AG09309 (cell line): ENCODE data around the gene RPGR.

Experiments
- DNase-seq: peaks from one replicate; pipeline ENCODE4 v3.0.0-alpha.2; 2010; ENCODE audit warnings: low read depth
- H3K4me3 ChIP-seq: 2 replicates; pipeline ENCODE4 v1.5.1; 2011; ENCODE audit warnings: mild to moderate bottlenecking, low read depth, low read length, moderate library complexity; ENCODE audit not compliant: control insufficient read depth
- TF ChIP-seq, protein P1 (sequence below): IDR thresholded peaks from 2 replicates; pipeline ENCODE4 v1.5.1; 2011; ENCODE audit warnings: mild to moderate bottlenecking, low read depth, low read length, inconsistent platforms; ENCODE audit not compliant: insufficient read depth, control insufficient read depth; ENCODE audit errors: missing control alignments

The RPGR gene, protein sequence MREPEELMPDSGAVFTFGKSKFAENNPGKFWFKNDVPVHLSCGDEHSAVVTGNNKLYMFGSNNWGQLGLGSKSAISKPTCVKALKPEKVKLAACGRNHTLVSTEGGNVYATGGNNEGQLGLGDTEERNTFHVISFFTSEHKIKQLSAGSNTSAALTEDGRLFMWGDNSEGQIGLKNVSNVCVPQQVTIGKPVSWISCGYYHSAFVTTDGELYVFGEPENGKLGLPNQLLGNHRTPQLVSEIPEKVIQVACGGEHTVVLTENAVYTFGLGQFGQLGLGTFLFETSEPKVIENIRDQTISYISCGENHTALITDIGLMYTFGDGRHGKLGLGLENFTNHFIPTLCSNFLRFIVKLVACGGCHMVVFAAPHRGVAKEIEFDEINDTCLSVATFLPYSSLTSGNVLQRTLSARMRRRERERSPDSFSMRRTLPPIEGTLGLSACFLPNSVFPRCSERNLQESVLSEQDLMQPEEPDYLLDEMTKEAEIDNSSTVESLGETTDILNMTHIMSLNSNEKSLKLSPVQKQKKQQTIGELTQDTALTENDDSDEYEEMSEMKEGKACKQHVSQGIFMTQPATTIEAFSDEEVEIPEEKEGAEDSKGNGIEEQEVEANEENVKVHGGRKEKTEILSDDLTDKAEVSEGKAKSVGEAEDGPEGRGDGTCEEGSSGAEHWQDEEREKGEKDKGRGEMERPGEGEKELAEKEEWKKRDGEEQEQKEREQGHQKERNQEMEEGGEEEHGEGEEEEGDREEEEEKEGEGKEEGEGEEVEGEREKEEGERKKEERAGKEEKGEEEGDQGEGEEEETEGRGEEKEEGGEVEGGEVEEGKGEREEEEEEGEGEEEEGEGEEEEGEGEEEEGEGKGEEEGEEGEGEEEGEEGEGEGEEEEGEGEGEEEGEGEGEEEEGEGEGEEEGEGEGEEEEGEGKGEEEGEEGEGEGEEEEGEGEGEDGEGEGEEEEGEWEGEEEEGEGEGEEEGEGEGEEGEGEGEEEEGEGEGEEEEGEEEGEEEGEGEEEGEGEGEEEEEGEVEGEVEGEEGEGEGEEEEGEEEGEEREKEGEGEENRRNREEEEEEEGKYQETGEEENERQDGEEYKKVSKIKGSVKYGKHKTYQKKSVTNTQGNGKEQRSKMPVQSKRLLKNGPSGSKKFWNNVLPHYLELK

DNA sequence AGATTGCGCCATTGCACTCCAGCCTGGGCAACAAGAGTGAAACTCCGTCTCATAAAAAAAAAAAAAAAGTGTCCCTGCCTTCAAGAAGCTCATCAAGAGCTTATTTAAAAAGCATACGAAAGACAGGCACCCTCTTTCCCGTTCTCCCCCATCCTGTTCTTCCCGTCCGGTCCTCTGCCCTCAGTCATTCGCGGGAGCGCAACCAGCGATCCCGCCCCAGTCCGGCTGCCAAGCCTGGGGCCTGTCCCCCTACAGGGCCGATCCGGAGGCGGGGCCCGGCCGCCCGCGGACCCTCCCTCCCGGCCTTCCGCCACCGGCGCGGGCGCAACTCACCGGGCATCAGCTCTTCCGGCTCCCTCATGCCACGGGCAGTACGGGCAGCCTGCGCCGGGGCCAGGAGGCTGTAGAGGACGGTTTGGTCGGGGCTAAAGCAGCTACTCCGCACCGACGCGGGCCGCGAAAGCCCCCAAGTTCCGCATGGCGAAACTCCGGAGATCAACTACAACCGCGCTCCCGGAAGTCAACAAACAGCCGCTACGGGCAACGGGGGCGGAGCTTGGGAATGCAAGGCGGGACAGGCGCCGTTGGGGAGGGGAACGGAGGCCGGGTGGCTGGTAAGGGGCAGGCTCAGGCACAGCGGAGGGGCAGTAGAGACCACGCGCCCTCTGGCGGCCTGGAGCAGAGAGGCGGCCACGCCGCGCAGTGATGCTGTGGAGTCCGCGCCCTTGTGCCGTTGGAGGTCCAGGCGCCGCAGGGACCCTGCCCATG lies at the start of gene RPGR:
RPGR (minus strand) TSS at position 503 of the 768 bp plus-strand sequence; CDS start at position 361, 142 bp downstream.
- TF ChIP-seq, protein P1, sequence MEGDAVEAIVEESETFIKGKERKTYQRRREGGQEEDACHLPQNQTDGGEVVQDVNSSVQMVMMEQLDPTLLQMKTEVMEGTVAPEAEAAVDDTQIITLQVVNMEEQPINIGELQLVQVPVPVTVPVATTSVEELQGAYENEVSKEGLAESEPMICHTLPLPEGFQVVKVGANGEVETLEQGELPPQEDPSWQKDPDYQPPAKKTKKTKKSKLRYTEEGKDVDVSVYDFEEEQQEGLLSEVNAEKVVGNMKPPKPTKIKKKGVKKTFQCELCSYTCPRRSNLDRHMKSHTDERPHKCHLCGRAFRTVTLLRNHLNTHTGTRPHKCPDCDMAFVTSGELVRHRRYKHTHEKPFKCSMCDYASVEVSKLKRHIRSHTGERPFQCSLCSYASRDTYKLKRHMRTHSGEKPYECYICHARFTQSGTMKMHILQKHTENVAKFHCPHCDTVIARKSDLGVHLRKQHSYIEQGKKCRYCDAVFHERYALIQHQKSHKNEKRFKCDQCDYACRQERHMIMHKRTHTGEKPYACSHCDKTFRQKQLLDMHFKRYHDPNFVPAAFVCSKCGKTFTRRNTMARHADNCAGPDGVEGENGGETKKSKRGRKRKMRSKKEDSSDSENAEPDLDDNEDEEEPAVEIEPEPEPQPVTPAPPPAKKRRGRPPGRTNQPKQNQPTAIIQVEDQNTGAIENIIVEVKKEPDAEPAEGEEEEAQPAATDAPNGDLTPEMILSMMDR, result peak; percentile 84
- peak within 1 kb of the TSS; percentile 74 for H3K4me3 ChIP-seq
- peak; percentile 67 for DNase-seq

DNA sequence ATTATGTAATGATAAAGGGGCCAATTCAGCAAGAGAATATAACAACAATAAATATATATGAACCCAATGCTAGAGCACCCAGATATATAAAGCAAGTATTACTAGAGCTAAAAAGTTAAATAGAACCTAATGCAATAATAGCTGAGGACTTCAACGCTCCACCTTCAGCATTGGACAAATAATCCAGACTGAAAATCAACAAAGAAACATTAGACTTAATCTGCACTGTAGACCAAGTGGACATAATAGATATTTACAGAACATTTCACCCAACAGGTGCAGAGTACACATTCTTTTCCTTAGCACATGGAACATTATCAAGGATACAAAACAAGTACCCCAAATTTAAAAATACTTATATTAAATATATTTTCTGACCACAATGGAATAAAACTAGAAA lies 49.4 kb upstream of the RPGR start:
- DNase-seq, result no peak
- H3K4me3 ChIP-seq, result no peak overlapping the region
- TF ChIP-seq, protein P1, result no peak

DNA sequence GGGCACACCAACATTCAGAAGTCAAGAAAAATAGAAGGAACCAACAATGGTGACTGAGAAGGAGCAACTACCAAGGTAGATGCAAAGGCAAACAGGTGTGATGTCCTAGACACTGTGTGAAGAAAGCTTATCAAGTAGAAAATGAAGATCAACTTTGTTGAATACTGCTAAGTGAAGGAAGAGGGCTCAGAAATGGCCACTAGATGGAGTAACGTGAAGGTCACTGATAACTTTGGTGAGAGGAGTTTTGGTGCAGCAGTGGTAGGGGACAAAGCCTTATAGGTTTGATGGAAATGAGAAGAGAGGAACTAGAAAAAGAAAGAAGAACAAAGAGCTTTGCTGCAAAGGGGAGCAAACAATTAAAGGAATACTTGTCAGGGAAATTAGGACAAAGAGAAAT lies 48.6 kb upstream of the RPGR start:
- TF ChIP-seq, protein P1, result peak; percentile 61
- DNase-seq, result no peak

DNA sequence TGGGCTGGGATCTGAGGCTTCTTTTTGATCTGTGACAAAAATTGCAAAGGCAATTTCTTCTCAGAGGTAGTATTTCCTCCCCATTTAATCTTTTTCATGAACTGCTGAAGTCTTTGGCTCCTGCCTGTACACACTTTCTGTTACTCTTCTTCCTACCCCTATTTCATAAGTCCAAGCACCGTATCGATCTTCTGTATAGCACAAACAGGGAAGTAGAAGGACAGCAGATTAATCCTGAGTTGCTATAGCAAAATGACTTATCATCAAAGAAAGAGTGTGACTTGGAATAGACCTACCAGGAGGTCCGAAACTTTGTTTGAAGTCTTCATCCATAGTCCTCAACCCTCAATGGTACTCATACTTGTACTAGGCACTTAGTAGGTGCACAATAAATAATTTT lies 47.1 kb upstream of the RPGR start:
- TF ChIP-seq, protein P1, result no peak
- DNase-seq, result no peak

More for the DNA sequence above, 48.6 kb upstream of the RPGR start:
- H3K4me3 ChIP-seq, result no peak overlapping the region

DNA sequence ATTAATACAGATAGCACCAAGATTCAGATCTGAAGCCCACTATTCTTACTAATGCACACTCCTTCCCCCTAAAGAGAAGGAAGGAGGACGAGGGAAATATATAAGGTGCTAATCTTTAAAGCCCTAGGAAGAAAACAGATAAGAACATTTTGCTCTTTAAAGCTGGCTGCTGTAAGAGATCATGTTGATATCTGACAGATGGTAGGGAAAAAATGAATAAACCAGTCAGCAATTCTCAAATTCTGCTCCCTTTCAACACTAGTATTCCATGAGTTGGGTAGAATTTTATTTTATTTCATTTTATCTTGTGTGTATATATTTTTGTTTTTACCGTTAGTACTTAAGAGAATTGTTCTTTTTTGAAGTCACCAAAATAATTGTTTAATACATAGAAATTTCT lies 44.3 kb upstream of the RPGR start:
- no peak for DNase-seq
- no peak overlapping the region for H3K4me3 ChIP-seq
- TF ChIP-seq, protein P1, result no peak

More for the DNA sequence above, 47.1 kb upstream of the RPGR start:
- no peak overlapping the region for H3K4me3 ChIP-seq

DNA sequence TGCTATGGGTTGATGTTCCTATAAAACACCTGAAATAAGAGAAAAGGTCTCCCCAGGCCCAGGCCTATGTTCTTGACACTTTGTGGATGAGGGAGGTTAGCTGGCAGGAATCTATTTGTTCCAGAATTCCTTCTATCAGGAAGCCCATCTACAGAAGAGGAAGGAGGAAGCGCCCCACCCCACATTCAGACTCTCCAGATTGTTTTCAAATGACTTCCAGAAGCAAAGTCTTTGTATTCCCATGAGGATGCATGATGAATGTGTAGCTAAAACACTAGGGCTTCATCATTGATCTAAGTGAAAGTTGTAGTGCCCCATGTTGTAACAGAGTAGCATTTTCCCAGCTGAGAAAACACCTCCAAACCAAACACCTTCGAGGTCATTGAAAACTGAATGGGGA lies 41.5 kb upstream of the RPGR start:
- DNase-seq, result no peak
- TF ChIP-seq, protein P1, result no peak
- no peak overlapping the region for H3K4me3 ChIP-seq
